HCT116 (cell line): ENCODE data around the gene C3orf52. TPM values are rescaled to one million over a fixed set of nuclear protein-coding genes. Genes with fewer than 3 reads are reported as not detected.

Experiments
- ATAC-seq: fragments of 200-7000 bp; cut with Tn5 transposase; 2 replicates; pipeline ENCODE4 v1.9.1; 2020; ENCODE audit warnings: mild to moderate bottlenecking, moderate library complexity
- BruUV-seq: library from RNA; stranded (reverse); fragments of 400-500 nt; replicated peaks from 2 replicates; lab custom pipeline; 2021; lab: Mats Ljungman, UMichigan
- CTCF ChIA-PET: fragments of 300-600 bp; sonication (Branson Sonifier 250); formaldehyde crosslinking; loops from one replicate; lab custom pipeline; 2021; ENCODE audit warnings: antibody characterized with exemption; lab: Charles Lee
- POLR2A ChIA-PET: fragments of 300-600, 350-600 bp; sonication (Branson Sonifier 250); formaldehyde crosslinking; loops from one replicate; lab custom pipeline; 2021; ENCODE audit warnings: antibody characterized with exemption; lab: Charles Lee
- RAD21 ChIA-PET, 2 experiments: fragments of 300-600 bp; sonication (Branson Sonifier 250); formaldehyde crosslinking; loops; one replicate each; lab custom pipeline; 2023; ENCODE audit warnings: low total read pairs in 2 of 2; ENCODE audit not compliant: uncharacterized antibody in 2 of 2, unreplicated experiment in 2 of 2, low non-redundant PET in 1 of 2; lab: Charles Lee
- DNase-seq: peaks from one replicate; pipeline ENCODE4 v3.0.0-alpha.2; 2010; ENCODE audit warnings: low read depth, low spot score
- H2AFZ ChIP-seq: fragments of 200-600 bp; shearing (Covaris generic), sonication (generic); 2 replicates; pipeline ENCODE4 v1.6.1; 2017; ENCODE audit warnings: low read depth, mixed run types, mixed read lengths, antibody characterized with exemption, low read length; ENCODE audit not compliant: poor library complexity, severe bottlenecking
- H3K27ac ChIP-seq: 2 replicates; pipeline ENCODE4 v1.5.1; 2012; ENCODE audit warnings: low read depth, low read length
- H3K27me3 ChIP-seq: fragments of 200-600 bp; sonication (generic); 2 replicates; pipeline ENCODE4 v1.6.1; 2016; ENCODE audit warnings: mixed run types, low read length, mixed read lengths; ENCODE audit not compliant: insufficient read depth
- H3K36me3 ChIP-seq, 2 experiments: fragments of 200-500 bp in 1 of 2; fragments of 200-600 bp in 1 of 2; sonication (Bioruptor generic) in 1 of 2; sonication (generic) in 1 of 2; 2 replicates each; pipeline versions ENCODE4 v1.5.1 to v1.6.1; 2014 to 2016; ENCODE audit warnings: low read length in 2 of 2, inconsistent platforms in 1 of 2, mixed read lengths in 1 of 2, mixed run types in 1 of 2; ENCODE audit not compliant: insufficient read depth in 2 of 2, control insufficient read depth in 1 of 2
- H3K4me1 ChIP-seq, 2 experiments: fragments of 200-600 bp in 1 of 2; sonication (generic) in 1 of 2; 2 replicates each; pipeline versions ENCODE4 v1.5.1 to v1.6.1; 2012 to 2017; ENCODE audit warnings: low read length in 2 of 2, inconsistent platforms in 1 of 2, mild to moderate bottlenecking in 1 of 2, mixed read lengths in 1 of 2, mixed run types in 1 of 2, moderate library complexity in 1 of 2; ENCODE audit not compliant: insufficient read depth in 2 of 2, control insufficient read depth in 1 of 2
- H3K4me2 ChIP-seq: fragments of 200-600 bp; sonication (generic); 2 replicates; pipeline ENCODE4 v1.6.1; 2017; ENCODE audit warnings: mixed run types, low read length, mixed read lengths
- H3K4me3 ChIP-seq, 2 experiments: fragments of 200-600 bp in 1 of 2; sonication (generic) in 1 of 2; replicated peaks in 1 of 2; 2 replicates each; pipeline ENCODE4 v1.5.1; 2011 to 2016; ENCODE audit warnings: low read length in 2 of 2, control low read depth in 1 of 2, low read depth in 1 of 2, mild to moderate bottlenecking in 1 of 2, mixed read lengths in 1 of 2, mixed run types in 1 of 2
- H3K79me2 ChIP-seq: fragments of 200-600 bp; sonication (generic); 2 replicates; pipeline ENCODE4 v1.6.1; 2017; ENCODE audit warnings: mild to moderate bottlenecking, mixed run types, low read length, moderate library complexity, mixed read lengths; ENCODE audit not compliant: insufficient read depth
- H3K9ac ChIP-seq: fragments of 200-600 bp; sonication (generic); 2 replicates; pipeline ENCODE4 v1.6.1; 2016; ENCODE audit warnings: low read length, mixed read lengths
- H3K9me2 ChIP-seq: fragments of 200-600 bp; sonication (generic), shearing (Covaris generic); 2 replicates; pipeline ENCODE4 v1.6.1; 2017; ENCODE audit warnings: mixed run types, mild to moderate bottlenecking, moderate library complexity; ENCODE audit not compliant: insufficient read depth
- H3K9me3 ChIP-seq, 2 experiments: fragments of 200-500 bp in 1 of 2; fragments of 200-600 bp in 1 of 2; sonication (Bioruptor generic) in 1 of 2; sonication (generic) in 1 of 2; 2 replicates each; pipeline ENCODE4 v1.6.1; 2014 to 2017; ENCODE audit warnings: low read length in 2 of 2, mixed read lengths in 2 of 2, inconsistent platforms in 1 of 2, low read depth in 1 of 2, mild to moderate bottlenecking in 1 of 2, mixed run types in 1 of 2, moderate library complexity in 1 of 2; ENCODE audit not compliant: control insufficient read depth in 1 of 2, insufficient read depth in 1 of 2
- H4K20me1 ChIP-seq: fragments of 200-600 bp; sonication (generic), shearing (Covaris generic); 2 replicates; pipeline ENCODE4 v1.6.1; 2017; ENCODE audit warnings: mixed run types, mild to moderate bottlenecking, moderate library complexity; ENCODE audit not compliant: insufficient read depth
- CBX3 ChIP-seq: IDR thresholded peaks from 2 replicates; pipeline ENCODE4 v1.6.1; 2012; ENCODE audit warnings: low read depth
- CEBPB ChIP-seq: IDR thresholded peaks from 2 replicates; pipeline ENCODE4 v1.6.1; 2012; ENCODE audit warnings: low read depth
- CTCF ChIP-seq, 3 experiments: fragments of 200-600 bp in 1 of 3; sonication (generic) in 1 of 3; IDR thresholded peaks in 2 of 3; conservative IDR thresholded peaks in 1 of 3; 2 replicates each; pipeline ENCODE4 v1.5.1; 2012 to 2017; ENCODE audit warnings: low read depth in 2 of 3, low read length in 2 of 3, antibody characterized with exemption in 1 of 3, borderline replicate concordance in 1 of 3, control low read depth in 1 of 3, mild to moderate bottlenecking in 1 of 3, mixed read lengths in 1 of 3, mixed run types in 1 of 3, moderate library complexity in 1 of 3; ENCODE audit not compliant: insufficient read depth in 1 of 3
- EGR1 ChIP-seq: IDR thresholded peaks from 2 replicates; pipeline ENCODE4 v1.6.1; 2012; ENCODE audit warnings: low read depth
- EZH2phosphoT487 ChIP-seq: fragments of 200-600 bp; IDR thresholded peaks from 2 replicates; pipeline ENCODE4 v1.6.1; 2018; ENCODE audit warnings: antibody characterized with exemption, borderline replicate concordance
- POLR2A ChIP-seq: IDR thresholded peaks from 2 replicates; pipeline ENCODE4 v1.7.0; 2011; ENCODE audit warnings: borderline replicate concordance; ENCODE audit not compliant: insufficient read depth, insufficient read length; ENCODE audit errors: extremely low read depth
- POLR2AphosphoS5 ChIP-seq: IDR thresholded peaks from 2 replicates; pipeline ENCODE4 v1.6.1; 2011; ENCODE audit warnings: mild to moderate bottlenecking, low read depth, low read length, moderate library complexity
- RAD21 ChIP-seq: IDR thresholded peaks from 2 replicates; pipeline ENCODE4 v1.6.1; 2012; ENCODE audit warnings: low read depth, mild to moderate bottlenecking
- REST ChIP-seq: IDR thresholded peaks from 2 replicates; pipeline ENCODE4 v1.6.1; 2012; ENCODE audit warnings: low read depth
- SIN3A ChIP-seq: IDR thresholded peaks from 2 replicates; pipeline ENCODE4 v1.6.1; 2012; ENCODE audit warnings: low read depth
- ZNF274 ChIP-seq: fragments of 200-500 bp; sonication (Bioruptor generic); IDR thresholded peaks from 2 replicates; pipeline ENCODE4 v1.6.1; 2014; ENCODE audit warnings: mild to moderate bottlenecking, low read depth, low read length, inconsistent platforms
- intact Hi-C: fragments of 100-400 bp; cut with micrococcal nuclease; formaldehyde crosslinking; loops from 2 replicates; pipeline ENCODE4 v1.10.0; 2022
- total RNA-seq: library from RNA; stranded (reverse); gene quantifications from one replicate; pipeline ENCODE4 v1.2.1, GENCODE V29; 2021; ENCODE audit not compliant: unreplicated experiment

Gene C3orf52
- total RNA-seq, 1 experiment from 2014 or later, result 14.3 TPM

- H3K4me2 ChIP-seq, result no peak overlapping the region
- H3K9me2 ChIP-seq, result no peaks in the 10 kb centered on the region
- no TSS peak for BruUV-seq
- ChIA-PET POLR2A (interaction anchor here (1.3 kb wide), 1 partner anchor 157 kb away, joined by 6 read pairs; the partner anchor contains the start of gene SLC9C1), CTCF (interaction anchor here (0.6 to 3.9 kb wide), 11 partner anchors 10 to 394 kb away, joined by 3 to 23 read pairs (median 3); partner anchors contain the start of gene SLC9C1), RAD21 (interaction anchor here in 1 of 2 experiments (1.0 kb wide), 1 partner anchor 156 kb away, joined by 4 read pairs; no protein-coding TSS in a partner anchor)
- no peaks in the 10 kb centered on the region for H3K9me3 ChIP-seq
- ATAC-seq (peak; percentile 88), DNase-seq (peak; percentile 49)
- H3K36me3 ChIP-seq, result no peaks in the 10 kb centered on the region
- H2AFZ ChIP-seq, result no peak overlapping the region
- no peaks in the 10 kb centered on the region for H3K79me2 ChIP-seq
- H3K27me3 ChIP-seq, result no peaks in the 10 kb centered on the region
- H3K9ac ChIP-seq, result no peak overlapping the region
- H3K4me3 ChIP-seq, result no peak overlapping the region
- no peak for TF ChIP-seq POLR2A
- TF ChIP-seq CBX3, result no peak
- TF ChIP-seq SIN3A, result no peak
- TF ChIP-seq RAD21, result peak; percentile 83
- no peak for TF ChIP-seq REST
- no peak for TF ChIP-seq POLR2AphosphoS5
- no peak for TF ChIP-seq EZH2phosphoT487
- no peak for TF ChIP-seq CEBPB
- no peak for TF ChIP-seq EGR1
- TF ChIP-seq CTCF (IDR thresholded peaks at IDR 0.05 in 2 of 3, conservative IDR thresholded peaks at IDR 0.05 in 1 of 3; ENCODE audit: borderline replicate concordance in 1 of 3, insufficient read depth in 1 of 3, low read depth in 2 of 3, low read length in 2 of 3), result peak; percentile 66 to 81 (median 78); a peak in 5 of 6 replicates
- TF ChIP-seq ZNF274, result no peak
- TF ChIP-seq, all 23 proteins: peak for 2
- H3K27ac ChIP-seq, result no peak overlapping the region
- H3K4me1 ChIP-seq, result no peaks in the 10 kb centered on the region; a peak in 1 of 4 replicates
- intact Hi-C loops, result loop anchor here (1.0 to 5.0 kb wide), 4 partner anchors 190 to 394 kb away; no protein-coding TSS in a partner anchor
- H4K20me1 ChIP-seq, result no peaks in the 10 kb centered on the region
Observed at GRCh38 chr3:112136959-112137693, 50.9 kb downstream of the C3orf52 start.
